Keratinocyte (primary cell): ENCODE data around the gene TSR3.

Experiments
- EZH2 ChIP-seq: IDR thresholded peaks from one replicate; pipeline ENCODE4 v1.6.1; 2012; ENCODE audit warnings: inconsistent platforms, mild to moderate bottlenecking, low read length, moderate library complexity
- TF ChIP-seq, protein P1 (sequence below), 3 experiments: IDR thresholded peaks in 1 of 3; conservative IDR thresholded peaks in 1 of 3; optimal IDR thresholded peaks in 1 of 3; 2 replicates in 2 of 3; 3 replicates in 1 of 3; pipeline versions ENCODE3 to v1.5.1; 2011; ENCODE audit warnings: low read length in 3 of 3, mild to moderate bottlenecking in 3 of 3, moderate library complexity in 2 of 3, control low read depth in 1 of 3, inconsistent platforms in 1 of 3; ENCODE audit not compliant: insufficient read depth in 2 of 3; ENCODE audit errors: extremely low read depth in 1 of 3

- TF ChIP-seq, protein P1, sequence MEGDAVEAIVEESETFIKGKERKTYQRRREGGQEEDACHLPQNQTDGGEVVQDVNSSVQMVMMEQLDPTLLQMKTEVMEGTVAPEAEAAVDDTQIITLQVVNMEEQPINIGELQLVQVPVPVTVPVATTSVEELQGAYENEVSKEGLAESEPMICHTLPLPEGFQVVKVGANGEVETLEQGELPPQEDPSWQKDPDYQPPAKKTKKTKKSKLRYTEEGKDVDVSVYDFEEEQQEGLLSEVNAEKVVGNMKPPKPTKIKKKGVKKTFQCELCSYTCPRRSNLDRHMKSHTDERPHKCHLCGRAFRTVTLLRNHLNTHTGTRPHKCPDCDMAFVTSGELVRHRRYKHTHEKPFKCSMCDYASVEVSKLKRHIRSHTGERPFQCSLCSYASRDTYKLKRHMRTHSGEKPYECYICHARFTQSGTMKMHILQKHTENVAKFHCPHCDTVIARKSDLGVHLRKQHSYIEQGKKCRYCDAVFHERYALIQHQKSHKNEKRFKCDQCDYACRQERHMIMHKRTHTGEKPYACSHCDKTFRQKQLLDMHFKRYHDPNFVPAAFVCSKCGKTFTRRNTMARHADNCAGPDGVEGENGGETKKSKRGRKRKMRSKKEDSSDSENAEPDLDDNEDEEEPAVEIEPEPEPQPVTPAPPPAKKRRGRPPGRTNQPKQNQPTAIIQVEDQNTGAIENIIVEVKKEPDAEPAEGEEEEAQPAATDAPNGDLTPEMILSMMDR (optimal IDR thresholded peaks at IDR 0.05 in 1 of 3, IDR thresholded peaks at IDR 0.05 in 1 of 3, conservative IDR thresholded peaks at IDR 0.05 in 1 of 3; ENCODE audit: extremely low read depth in 1 of 3, insufficient read depth in 2 of 3, low read length in 3 of 3) = no peak
- no peak for TF ChIP-seq EZH2
These were observed 41.1 kb upstream of the TSR3 start for GRCh38 chr16:1392826-1393225.
